WERI-Rb-1 (cell line): ENCODE measurements around the gene PFAS.

Experiments used
- DNase-seq: peaks from one replicate; pipeline ENCODE4 v3.0.0-alpha.2; 2020
- H3K27ac ChIP-seq: fragments of 250-450 bp; sonication (Bioruptor Pico); 2 replicates; pipeline ENCODE4 v1.5.1; 2020; ENCODE audit warnings: mild to moderate bottlenecking, moderate library complexity
- H3K27me3 ChIP-seq: fragments of 250-450 bp; sonication (Bioruptor Pico); 2 replicates; pipeline ENCODE4 v1.5.1; 2021; ENCODE audit warnings: mild to moderate bottlenecking, low read depth, moderate library complexity; ENCODE audit not compliant: insufficient read depth, severe bottlenecking
- H3K36me3 ChIP-seq: fragments of 250-450 bp; sonication (Bioruptor Pico); 2 replicates; pipeline ENCODE4 v1.5.1; 2020; ENCODE audit warnings: mild to moderate bottlenecking, moderate library complexity
- H3K4me3 ChIP-seq: 2 replicates; pipeline ENCODE4 v1.5.1; 2011; ENCODE audit warnings: low read depth, mild to moderate bottlenecking, control low read depth, low read length
- H3K9me3 ChIP-seq: fragments of 250-450 bp; sonication (Bioruptor Pico); 2 replicates; pipeline ENCODE4 v1.5.1; 2021; ENCODE audit warnings: mild to moderate bottlenecking, moderate library complexity; ENCODE audit not compliant: severe bottlenecking
- CTCF ChIP-seq: IDR thresholded peaks from 2 replicates; pipeline ENCODE4 v1.5.1; 2011; ENCODE audit warnings: low read depth, mild to moderate bottlenecking, control low read depth, inconsistent platforms, low read length

Gene PFAS

DNA sequence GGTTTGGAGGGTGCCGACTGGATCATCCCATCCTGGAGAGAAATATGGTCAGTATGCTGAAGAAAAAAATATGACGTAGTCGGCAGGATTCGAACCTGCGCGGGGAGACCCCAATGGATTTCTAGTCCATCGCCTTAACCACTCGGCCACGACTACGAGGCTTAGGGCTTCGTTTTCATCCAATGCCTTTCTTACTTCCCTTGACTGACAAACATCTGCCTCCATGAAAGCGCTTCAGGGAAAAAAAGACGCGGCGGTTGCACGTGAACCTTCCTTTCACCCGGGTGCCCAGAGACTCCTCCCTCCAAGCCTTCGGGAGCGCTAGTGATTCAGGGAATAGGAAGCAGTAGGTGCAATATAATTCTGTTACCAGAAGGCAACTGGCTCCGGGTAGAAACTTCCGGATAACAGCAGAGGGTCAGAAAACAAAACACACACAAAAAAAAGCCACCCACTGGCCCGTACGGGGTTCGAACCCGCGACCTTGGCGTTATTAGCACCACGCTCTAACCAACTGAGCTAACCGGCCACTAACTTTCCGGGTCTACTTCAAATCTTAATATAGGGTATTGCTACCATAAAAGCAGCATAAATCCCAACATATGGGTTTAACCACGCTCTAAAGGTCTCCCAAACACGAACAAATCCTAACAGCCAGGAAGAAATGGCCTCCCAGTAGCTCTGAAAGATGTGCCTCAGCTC is 22.4 kb upstream of the PFAS start:
- Histone ChIP-seq H3K4me3 (no peak overlapping the region), H3K27me3 (no peaks in the 10 kb centered on the region), H3K36me3 (peaks cover 52% of the 10 kb centered on the region), H3K9me3 (no peaks in the 10 kb centered on the region), H3K27ac (no peak overlapping the region)
- DNase-seq, result no peak
- TF ChIP-seq CTCF, result no peak

DNA sequence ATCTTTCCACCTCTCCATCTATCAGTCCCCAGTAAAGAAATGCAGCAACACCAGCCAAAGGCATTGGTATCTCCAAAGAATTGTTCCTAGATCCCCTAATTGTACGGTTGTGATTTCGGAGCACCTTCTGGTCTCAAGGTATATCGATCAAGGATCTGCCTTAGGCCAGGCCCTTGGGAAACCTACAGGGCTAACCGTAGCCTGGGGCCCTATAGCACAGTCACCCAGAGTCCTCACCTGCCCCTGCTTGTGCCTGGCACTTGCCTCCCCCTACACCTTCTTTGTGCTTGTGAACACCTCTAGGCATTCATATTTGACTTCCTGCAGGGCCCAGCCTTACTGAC is 21.9 kb upstream of the PFAS start:
- no peak for TF ChIP-seq CTCF
- Histone ChIP-seq H3K4me3 (no peak overlapping the region), H3K27ac (no peak overlapping the region), H3K27me3 (no peaks in the 10 kb centered on the region), H3K9me3 (no peaks in the 10 kb centered on the region), H3K36me3 (peaks cover 57% of the 10 kb centered on the region)
- no peak for DNase-seq

GRCh38 chr17:8231701-8232100 is 17.4 kb upstream of the PFAS start:
- no peaks in the 10 kb centered on the region for H3K27me3 ChIP-seq
- H3K9me3 ChIP-seq, result no peaks in the 10 kb centered on the region
- no peak for TF ChIP-seq CTCF
- no peak overlapping the region for H3K4me3 ChIP-seq
- no peak for DNase-seq
- H3K36me3 ChIP-seq, result peaks cover 100% of the 10 kb centered on the region
- H3K27ac ChIP-seq, result no peak overlapping the region

DNA sequence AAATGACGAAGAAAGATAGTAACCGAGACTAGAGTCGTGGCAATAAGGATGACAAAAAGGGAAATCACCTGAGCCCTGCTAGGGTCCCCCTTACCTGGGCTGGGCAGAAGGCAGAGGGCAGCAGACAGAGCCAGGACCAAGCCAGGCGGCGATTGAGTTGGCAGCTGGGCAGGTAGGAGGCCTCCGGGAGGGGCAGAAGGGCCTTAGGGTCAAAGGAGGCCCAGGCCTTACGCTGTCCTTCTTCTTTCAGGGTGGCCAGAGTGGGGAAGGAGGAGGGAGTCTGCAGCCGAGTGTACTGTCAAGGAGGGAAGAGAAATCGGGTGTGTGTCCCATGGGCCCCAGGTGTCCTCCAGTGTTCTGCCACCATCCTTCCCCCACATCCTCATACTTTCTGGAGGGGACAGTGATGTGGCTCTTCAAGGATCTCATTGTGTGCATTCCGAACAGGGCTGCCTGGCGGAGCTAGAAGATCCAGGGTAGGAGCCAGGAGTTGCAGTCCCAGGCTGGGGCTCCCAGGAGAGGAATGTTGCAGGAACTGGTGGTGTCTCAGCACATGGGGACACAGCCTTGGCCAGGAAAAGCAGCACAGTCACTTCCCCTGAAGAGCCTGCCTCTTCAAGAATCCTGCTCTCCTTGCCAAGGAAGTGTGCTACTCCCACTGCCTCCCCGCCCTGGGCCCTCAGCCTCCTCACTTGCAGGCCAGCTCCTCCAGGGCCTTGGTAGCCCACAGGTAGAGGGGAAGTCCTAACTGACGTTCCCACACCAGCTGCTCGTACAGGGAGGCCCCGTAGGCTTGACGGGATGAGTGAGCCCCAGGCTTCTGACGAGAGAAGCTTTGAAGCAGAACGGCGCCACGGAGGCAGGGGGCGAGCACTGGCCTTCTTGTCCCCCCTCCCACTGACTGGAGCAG is 14.5 kb upstream of the PFAS start:
- no peaks in the 10 kb centered on the region for H3K27me3 ChIP-seq
- H3K27ac ChIP-seq, result no peak overlapping the region
- DNase-seq, result no peak
- H3K9me3 ChIP-seq, result no peaks in the 10 kb centered on the region
- TF ChIP-seq CTCF, result no peak
- no peak overlapping the region for H3K4me3 ChIP-seq
- peaks cover 92% of the 10 kb centered on the region for H3K36me3 ChIP-seq

GRCh38 chr17:8235676-8236075 is 13.4 kb upstream of the PFAS start:
- Histone ChIP-seq H3K27me3 (no peaks in the 10 kb centered on the region), H3K4me3 (no peak overlapping the region), H3K36me3 (peaks cover 86% of the 10 kb centered on the region), H3K27ac (no peak overlapping the region), H3K9me3 (no peaks in the 10 kb centered on the region)
- TF ChIP-seq CTCF, result no peak
- DNase-seq, result no peak
